ENCODE results near the gene UNCX.

UNCX gene

DNA sequence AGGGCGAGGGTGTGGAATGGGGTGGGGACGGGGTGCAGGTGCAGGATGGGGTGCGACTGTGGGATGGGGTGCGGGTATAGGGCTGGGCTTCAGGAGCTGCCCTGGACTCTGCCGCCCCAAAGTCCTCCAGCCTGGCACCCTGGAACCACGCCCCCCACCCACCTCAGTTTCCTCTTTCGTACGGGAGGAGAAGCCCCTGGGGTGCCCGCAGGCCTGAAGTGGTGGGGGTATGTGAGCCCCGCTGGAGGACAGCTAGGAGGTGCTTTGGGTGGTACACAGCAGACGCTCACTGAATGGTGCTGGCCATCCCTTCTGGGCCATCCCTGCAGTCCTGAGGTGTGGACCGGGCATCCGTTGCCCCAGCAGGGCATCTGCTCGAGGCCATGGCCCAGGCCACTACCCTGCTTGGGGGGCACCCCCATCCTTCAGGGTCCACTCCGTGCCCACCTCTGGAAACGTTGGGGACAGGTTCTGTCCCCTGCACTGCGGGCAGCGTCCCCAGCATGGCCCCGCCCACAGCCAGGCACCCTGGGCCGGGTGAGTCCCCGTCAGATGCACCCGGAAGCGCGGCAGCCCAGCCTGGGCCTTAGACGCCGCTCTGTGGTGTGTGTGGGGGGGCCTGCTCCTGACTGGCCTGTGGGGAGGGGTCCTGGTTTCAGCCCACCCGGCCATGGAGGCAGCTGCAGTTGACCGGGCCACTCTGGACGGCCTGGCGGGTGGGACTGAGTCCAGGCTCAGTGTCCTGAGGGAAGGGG, 41.6 kb downstream of the UNCX start:
- Histone ChIP-seq H3K4me1 (ENCODE audit: insufficient read depth, low read length, poor library complexity, severe bottlenecking) (no peaks in the 10 kb centered on the region), H3K36me3 (ENCODE audit: insufficient read depth, low read length) (no peaks in the 10 kb centered on the region), H3K4me2 (ENCODE audit: low read depth, low read length, poor library complexity, severe bottlenecking) (no peak overlapping the region), H3F3A (ENCODE audit: low read depth) (no peaks in the 10 kb centered on the region), H3K4me3 (ENCODE audit: low read length, poor library complexity, severe bottlenecking) (no peak overlapping the region), H2AFZ (ENCODE audit: low read length) (no peak overlapping the region), H3K79me2 (ENCODE audit: insufficient read depth, low read length) (no peaks in the 10 kb centered on the region), H3K9me2 (replicated peaks; ENCODE audit: low read depth, low read length) (no peaks in the 10 kb centered on the region), H3K9me3 (ENCODE audit: insufficient read depth, low read depth, low read length) (peaks cover 3% of the 10 kb centered on the region; the same call in 1 of the 2 replicates), H3K27me3 (ENCODE audit: insufficient read depth, low read length, poor library complexity, severe bottlenecking) (no peaks in the 10 kb centered on the region), H3K9ac (ENCODE audit: low read depth, low read length, poor library complexity, severe bottlenecking) (no peak overlapping the region), H4K20me1 (ENCODE audit: insufficient read depth, low read length, poor library complexity, severe bottlenecking) (no peaks in the 10 kb centered on the region)
- no peak for TF ChIP-seq EZH2phosphoT487 (IDR thresholded peaks at IDR 0.05; ENCODE audit: borderline replicate concordance)
- TF ChIP-seq, protein P1, sequence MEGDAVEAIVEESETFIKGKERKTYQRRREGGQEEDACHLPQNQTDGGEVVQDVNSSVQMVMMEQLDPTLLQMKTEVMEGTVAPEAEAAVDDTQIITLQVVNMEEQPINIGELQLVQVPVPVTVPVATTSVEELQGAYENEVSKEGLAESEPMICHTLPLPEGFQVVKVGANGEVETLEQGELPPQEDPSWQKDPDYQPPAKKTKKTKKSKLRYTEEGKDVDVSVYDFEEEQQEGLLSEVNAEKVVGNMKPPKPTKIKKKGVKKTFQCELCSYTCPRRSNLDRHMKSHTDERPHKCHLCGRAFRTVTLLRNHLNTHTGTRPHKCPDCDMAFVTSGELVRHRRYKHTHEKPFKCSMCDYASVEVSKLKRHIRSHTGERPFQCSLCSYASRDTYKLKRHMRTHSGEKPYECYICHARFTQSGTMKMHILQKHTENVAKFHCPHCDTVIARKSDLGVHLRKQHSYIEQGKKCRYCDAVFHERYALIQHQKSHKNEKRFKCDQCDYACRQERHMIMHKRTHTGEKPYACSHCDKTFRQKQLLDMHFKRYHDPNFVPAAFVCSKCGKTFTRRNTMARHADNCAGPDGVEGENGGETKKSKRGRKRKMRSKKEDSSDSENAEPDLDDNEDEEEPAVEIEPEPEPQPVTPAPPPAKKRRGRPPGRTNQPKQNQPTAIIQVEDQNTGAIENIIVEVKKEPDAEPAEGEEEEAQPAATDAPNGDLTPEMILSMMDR (conservative IDR thresholded peaks at IDR 0.05; ENCODE audit: low read length), result no peak

DNA sequence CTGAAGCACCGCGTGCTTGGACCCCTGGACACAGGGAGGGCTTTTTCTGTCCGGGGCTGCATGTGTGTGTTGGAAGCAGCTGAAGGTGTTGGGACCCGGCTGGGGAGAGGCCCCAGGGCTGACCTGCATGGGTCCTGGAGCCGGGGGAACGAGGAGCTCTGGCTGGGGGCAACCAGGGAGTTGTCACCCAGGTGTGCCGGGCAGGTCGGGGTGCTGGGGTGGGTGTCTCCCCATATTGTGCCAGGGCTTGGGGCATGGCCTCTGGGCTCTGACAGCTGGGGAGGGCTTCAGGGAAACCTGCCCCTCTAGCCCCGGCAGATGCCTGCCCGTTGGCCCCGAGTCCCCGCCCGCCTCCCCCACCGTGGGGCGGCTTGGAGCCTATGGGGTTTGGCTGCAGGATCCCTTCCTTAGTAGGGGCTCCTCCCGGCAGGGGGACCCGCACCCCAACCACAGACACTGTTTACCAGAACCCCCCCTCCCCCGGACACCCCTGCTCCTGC, 42.3 kb downstream of the UNCX start:
- TF ChIP-seq, protein P1 (conservative IDR thresholded peaks at IDR 0.05; ENCODE audit: low read length), result no peak
- TF ChIP-seq EZH2phosphoT487 (IDR thresholded peaks at IDR 0.05; ENCODE audit: borderline replicate concordance), result no peak
- H3F3A ChIP-seq (ENCODE audit: low read depth), result no peaks in the 10 kb centered on the region
- no peaks in the 10 kb centered on the region for H3K36me3 ChIP-seq (ENCODE audit: insufficient read depth, low read length)
- peaks cover 3% of the 10 kb centered on the region; the same call in 1 of the 2 replicates for H3K9me3 ChIP-seq (ENCODE audit: insufficient read depth, low read depth, low read length)
- H3K4me3 ChIP-seq (ENCODE audit: low read length, poor library complexity, severe bottlenecking), result no peak overlapping the region
- H3K27me3 ChIP-seq (ENCODE audit: insufficient read depth, low read length, poor library complexity, severe bottlenecking), result no peaks in the 10 kb centered on the region
- no peaks in the 10 kb centered on the region for H3K79me2 ChIP-seq (ENCODE audit: insufficient read depth, low read length)
- no peaks in the 10 kb centered on the region for H3K9me2 ChIP-seq (replicated peaks; ENCODE audit: low read depth, low read length)
- H4K20me1 ChIP-seq (ENCODE audit: insufficient read depth, low read length, poor library complexity, severe bottlenecking), result no peaks in the 10 kb centered on the region
- H3K9ac ChIP-seq (ENCODE audit: low read depth, low read length, poor library complexity, severe bottlenecking), result no peak overlapping the region
- no peak overlapping the region for H3K4me2 ChIP-seq (ENCODE audit: low read depth, low read length, poor library complexity, severe bottlenecking)
- no peaks in the 10 kb centered on the region for H3K4me1 ChIP-seq (ENCODE audit: insufficient read depth, low read length, poor library complexity, severe bottlenecking)
- no peak overlapping the region for H2AFZ ChIP-seq (ENCODE audit: low read length)

DNA sequence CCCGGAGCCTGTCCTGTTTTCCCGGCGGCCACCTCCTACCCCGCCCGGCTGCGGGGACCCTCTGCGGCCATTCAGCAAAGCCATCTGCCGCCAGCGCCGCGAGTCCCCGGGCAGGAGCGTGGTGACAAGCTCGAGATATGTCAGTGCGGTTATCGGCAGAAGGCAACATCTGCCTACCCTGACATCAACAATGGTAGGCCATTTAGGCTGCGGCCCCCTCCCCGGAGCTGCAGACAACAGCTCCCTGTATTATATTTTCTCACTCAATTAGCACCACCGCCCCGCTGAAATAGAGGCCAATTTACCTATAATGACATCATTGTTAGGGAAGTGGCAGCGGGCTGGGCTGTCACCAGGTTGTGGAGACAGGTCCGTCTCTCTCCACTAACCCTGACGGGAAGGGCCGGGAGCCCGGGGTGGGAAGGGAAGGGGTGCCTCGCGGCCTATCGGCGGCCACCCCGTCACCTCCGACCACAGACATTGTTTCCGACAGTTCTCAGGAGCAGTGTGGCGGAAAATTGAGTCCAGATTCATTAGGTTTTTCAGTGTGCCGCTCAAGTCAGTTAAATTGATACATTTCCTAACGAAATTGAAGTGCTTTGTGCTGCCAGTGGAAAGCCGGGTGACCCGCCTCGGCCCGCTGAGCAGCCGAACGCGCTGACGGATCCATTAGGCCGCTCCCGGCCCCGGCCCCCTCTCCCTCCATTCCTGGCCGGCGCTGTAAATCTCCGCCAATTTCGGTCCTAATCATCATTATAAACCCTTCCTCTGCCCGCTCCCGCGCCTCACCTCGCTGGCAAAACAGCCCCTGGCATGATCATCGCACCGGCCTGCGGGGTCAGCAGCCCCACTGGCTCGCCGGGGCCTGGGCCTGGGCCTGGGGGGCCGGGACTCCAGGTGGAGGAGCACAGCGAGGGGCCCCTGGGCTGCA, 43.0 kb downstream of the UNCX start:
- Histone ChIP-seq H3K36me3 (ENCODE audit: insufficient read depth, low read length) (no peaks in the 10 kb centered on the region), H3F3A (ENCODE audit: low read depth) (no peaks in the 10 kb centered on the region), H3K27me3 (ENCODE audit: insufficient read depth, low read length, poor library complexity, severe bottlenecking) (no peaks in the 10 kb centered on the region), H3K4me1 (ENCODE audit: insufficient read depth, low read length, poor library complexity, severe bottlenecking) (no peaks in the 10 kb centered on the region), H3K9me2 (replicated peaks; ENCODE audit: low read depth, low read length) (no peaks in the 10 kb centered on the region), H2AFZ (ENCODE audit: low read length) (no peak overlapping the region), H3K79me2 (ENCODE audit: insufficient read depth, low read length) (no peaks in the 10 kb centered on the region), H4K20me1 (ENCODE audit: insufficient read depth, low read length, poor library complexity, severe bottlenecking) (no peaks in the 10 kb centered on the region), H3K9ac (ENCODE audit: low read depth, low read length, poor library complexity, severe bottlenecking) (no peak overlapping the region), H3K4me2 (ENCODE audit: low read depth, low read length, poor library complexity, severe bottlenecking) (no peak overlapping the region), H3K4me3 (ENCODE audit: low read length, poor library complexity, severe bottlenecking) (no peak overlapping the region), H3K9me3 (ENCODE audit: insufficient read depth, low read depth, low read length) (peaks cover 3% of the 10 kb centered on the region; the same call in 1 of the 2 replicates)
- TF ChIP-seq EZH2phosphoT487 (IDR thresholded peaks at IDR 0.05; ENCODE audit: borderline replicate concordance), result no peak
- TF ChIP-seq, protein P1 (conservative IDR thresholded peaks at IDR 0.05; ENCODE audit: low read length), result no peak
